ENCODE data around the gene HSPA9. TPM values are rescaled to one million over a fixed set of nuclear protein-coding genes. Genes with fewer than 3 reads are reported as not detected.

Gene HSPA9
- total RNA-seq, 4 donors from 2014 or later: 204 to 252 (median 247) TPM

- Histone ChIP-seq H3K36me3 (no peaks in the 10 kb centered on the region), H3K27ac (no peak overlapping the region), H3K27me3 (no peaks in the 10 kb centered on the region), H3K4me3 (no peak overlapping the region), H3K9me3 (no peaks in the 10 kb centered on the region), H3K4me1 (peaks cover 9% of the 10 kb centered on the region)
- DNase-seq (ENCODE audit: low spot score in 2 of 2): no peak
- TF ChIP-seq POLR2AphosphoS5 (IDR thresholded peaks at IDR 0.05) (no peak), EP300 (IDR thresholded peaks at IDR 0.05) (no peak), POLR2A (IDR thresholded peaks at IDR 0.05) (no peak)
- TF ChIP-seq, protein P1, sequence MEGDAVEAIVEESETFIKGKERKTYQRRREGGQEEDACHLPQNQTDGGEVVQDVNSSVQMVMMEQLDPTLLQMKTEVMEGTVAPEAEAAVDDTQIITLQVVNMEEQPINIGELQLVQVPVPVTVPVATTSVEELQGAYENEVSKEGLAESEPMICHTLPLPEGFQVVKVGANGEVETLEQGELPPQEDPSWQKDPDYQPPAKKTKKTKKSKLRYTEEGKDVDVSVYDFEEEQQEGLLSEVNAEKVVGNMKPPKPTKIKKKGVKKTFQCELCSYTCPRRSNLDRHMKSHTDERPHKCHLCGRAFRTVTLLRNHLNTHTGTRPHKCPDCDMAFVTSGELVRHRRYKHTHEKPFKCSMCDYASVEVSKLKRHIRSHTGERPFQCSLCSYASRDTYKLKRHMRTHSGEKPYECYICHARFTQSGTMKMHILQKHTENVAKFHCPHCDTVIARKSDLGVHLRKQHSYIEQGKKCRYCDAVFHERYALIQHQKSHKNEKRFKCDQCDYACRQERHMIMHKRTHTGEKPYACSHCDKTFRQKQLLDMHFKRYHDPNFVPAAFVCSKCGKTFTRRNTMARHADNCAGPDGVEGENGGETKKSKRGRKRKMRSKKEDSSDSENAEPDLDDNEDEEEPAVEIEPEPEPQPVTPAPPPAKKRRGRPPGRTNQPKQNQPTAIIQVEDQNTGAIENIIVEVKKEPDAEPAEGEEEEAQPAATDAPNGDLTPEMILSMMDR (IDR thresholded peaks at IDR 0.05): no peak
These were observed 5.6 kb upstream of the HSPA9 start for GRCh38 chr5:138580777-138581176.

- Histone ChIP-seq H3K4me1 (peaks cover 6% of the 10 kb centered on the region), H3K36me3 (no peaks in the 10 kb centered on the region), H3K27me3 (no peaks in the 10 kb centered on the region), H3K27ac (no peak overlapping the region), H3K4me3 (no peak overlapping the region), H3K9me3 (no peaks in the 10 kb centered on the region)
- WGBS: 98% methylated on average over 2 of the region's 2 CpGs
- DNase-seq (ENCODE audit: low spot score in 2 of 2): no peak
- TF ChIP-seq, protein P1 (IDR thresholded peaks at IDR 0.05): no peak
- TF ChIP-seq POLR2A (IDR thresholded peaks at IDR 0.05): no peak
- no peak for TF ChIP-seq POLR2AphosphoS5 (IDR thresholded peaks at IDR 0.05)
- TF ChIP-seq EP300 (IDR thresholded peaks at IDR 0.05): no peak
These were observed 4.8 kb upstream of the HSPA9 start for GRCh38 chr5:138580001-138580400.

DNA sequence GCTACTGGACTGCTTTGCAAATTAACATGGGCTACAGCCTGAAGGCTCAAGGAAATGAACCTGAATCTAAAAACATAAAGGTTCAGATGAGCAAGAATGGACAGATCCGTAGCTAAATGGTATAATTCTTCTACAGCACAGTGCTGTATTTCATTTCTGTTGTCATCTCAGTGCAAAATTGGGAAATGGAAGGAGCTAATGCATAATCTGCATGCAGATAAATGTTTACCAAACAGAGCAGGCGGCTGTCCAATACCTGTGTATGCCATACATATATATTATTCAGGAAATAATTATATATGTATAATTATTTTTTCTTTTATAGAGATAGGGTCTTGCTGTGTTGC, 4.3 kb upstream of the HSPA9 start:
- TF ChIP-seq, protein P1 (IDR thresholded peaks at IDR 0.05): no peak
- TF ChIP-seq POLR2AphosphoS5 (IDR thresholded peaks at IDR 0.05): no peak
- no peak for TF ChIP-seq EP300 (IDR thresholded peaks at IDR 0.05)
- WGBS: 40% methylated on average over 2 of the region's 2 CpGs
- no peaks in the 10 kb centered on the region for H3K27me3 ChIP-seq
- H3K27ac ChIP-seq: no peak overlapping the region
- no peak for DNase-seq (ENCODE audit: low spot score in 2 of 2)
- peaks cover 7% of the 10 kb centered on the region for H3K4me1 ChIP-seq
- H3K4me3 ChIP-seq: no peak overlapping the region
- H3K36me3 ChIP-seq: no peaks in the 10 kb centered on the region
- H3K9me3 ChIP-seq: no peaks in the 10 kb centered on the region

DNA sequence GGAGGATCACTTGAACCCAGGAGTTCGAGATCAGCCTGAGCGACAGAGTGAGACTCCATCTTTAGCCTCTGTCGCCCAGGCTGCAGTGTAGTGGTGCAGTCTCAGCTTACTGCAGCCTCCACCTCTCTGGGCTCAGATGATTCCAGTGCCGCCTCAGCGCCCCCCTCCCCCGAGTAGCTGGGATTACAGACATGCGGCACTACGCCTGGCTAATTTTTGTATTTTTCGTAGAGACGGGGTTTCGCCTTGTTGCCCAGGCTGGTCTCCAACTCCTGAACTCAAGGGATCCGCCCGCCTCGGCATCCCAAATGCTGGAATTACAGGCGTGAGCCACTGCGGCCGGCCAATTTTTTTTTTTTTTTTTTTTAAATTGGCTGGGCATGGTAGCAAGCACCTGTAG, 2.3 kb upstream of the HSPA9 start:
- WGBS: 88% methylated on average over 14 of the region's 17 CpGs
- no peak for DNase-seq (ENCODE audit: low spot score in 2 of 2)
- no peak overlapping the region for H3K27ac ChIP-seq
- no peak for TF ChIP-seq EP300 (IDR thresholded peaks at IDR 0.05)
- TF ChIP-seq, protein P1 (IDR thresholded peaks at IDR 0.05): no peak
- no peak for TF ChIP-seq POLR2A (IDR thresholded peaks at IDR 0.05)
- no peak for TF ChIP-seq POLR2AphosphoS5 (IDR thresholded peaks at IDR 0.05)
- H3K4me1 ChIP-seq: peaks cover 26% of the 10 kb centered on the region
- H3K9me3 ChIP-seq: no peaks in the 10 kb centered on the region
- no peak overlapping the region for H3K4me3 ChIP-seq
- peaks cover 9% of the 10 kb centered on the region for H3K36me3 ChIP-seq
- no peaks in the 10 kb centered on the region for H3K27me3 ChIP-seq

GRCh38 chr5:138574744-138575193, 432 bp downstream of the HSPA9 start:
- Histone ChIP-seq H3K4me1 (peaks cover 28% of the 10 kb centered on the region), H3K36me3 (peaks cover 36% of the 10 kb centered on the region), H3K27ac (peak overlapping the region; percentile 95), H3K27me3 (no peaks in the 10 kb centered on the region), H3K4me3 (peak overlapping the region; percentile 85), H3K9me3 (no peaks in the 10 kb centered on the region)
- TF ChIP-seq POLR2A (IDR thresholded peaks at IDR 0.05): no peak
- TF ChIP-seq EP300 (IDR thresholded peaks at IDR 0.05): no peak
- TF ChIP-seq, protein P1 (IDR thresholded peaks at IDR 0.05): no peak
- no peak for TF ChIP-seq POLR2AphosphoS5 (IDR thresholded peaks at IDR 0.05)
- WGBS: 0% methylated on average over 7 of the region's 18 CpGs
- no peak for DNase-seq (ENCODE audit: low spot score in 2 of 2)
